ENCODE data around the gene TAS2R60.
"Not testable (repeated sequence)": the region's sequence is repeated elsewhere in the genome, so short reads cannot be mapped to it uniquely, and the experiment has no call there.

The TAS2R60 gene

GRCh38 chr7:143411976-143412708 is 31.1 kb upstream of the TAS2R60 start:
- DNase-seq = no peak

- no peak for DNase-seq
Measured at GRCh38 chr7:143413123-143413522, 30.1 kb upstream of the TAS2R60 start.

DNA sequence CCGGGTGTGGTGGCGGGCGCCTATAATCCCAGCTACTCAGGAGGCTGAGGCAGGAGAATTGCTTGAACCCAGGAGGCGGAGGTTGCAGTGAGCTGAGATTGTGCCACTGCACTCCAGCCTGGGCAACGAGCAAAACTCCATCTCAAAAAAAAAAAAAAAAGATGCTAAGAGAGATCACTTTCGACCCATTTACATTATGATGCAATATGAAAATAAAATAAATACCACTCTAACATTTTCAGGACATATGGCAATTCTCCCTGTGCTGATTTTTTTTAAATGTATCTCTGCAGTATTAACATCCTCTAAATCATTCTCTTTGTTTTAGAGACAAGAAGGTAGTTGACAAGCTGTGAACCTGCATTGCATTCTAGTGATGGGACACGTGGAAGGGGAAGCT is 28.0 kb upstream of the TAS2R60 start:
- DNase-seq = not testable (repeated sequence)

DNA sequence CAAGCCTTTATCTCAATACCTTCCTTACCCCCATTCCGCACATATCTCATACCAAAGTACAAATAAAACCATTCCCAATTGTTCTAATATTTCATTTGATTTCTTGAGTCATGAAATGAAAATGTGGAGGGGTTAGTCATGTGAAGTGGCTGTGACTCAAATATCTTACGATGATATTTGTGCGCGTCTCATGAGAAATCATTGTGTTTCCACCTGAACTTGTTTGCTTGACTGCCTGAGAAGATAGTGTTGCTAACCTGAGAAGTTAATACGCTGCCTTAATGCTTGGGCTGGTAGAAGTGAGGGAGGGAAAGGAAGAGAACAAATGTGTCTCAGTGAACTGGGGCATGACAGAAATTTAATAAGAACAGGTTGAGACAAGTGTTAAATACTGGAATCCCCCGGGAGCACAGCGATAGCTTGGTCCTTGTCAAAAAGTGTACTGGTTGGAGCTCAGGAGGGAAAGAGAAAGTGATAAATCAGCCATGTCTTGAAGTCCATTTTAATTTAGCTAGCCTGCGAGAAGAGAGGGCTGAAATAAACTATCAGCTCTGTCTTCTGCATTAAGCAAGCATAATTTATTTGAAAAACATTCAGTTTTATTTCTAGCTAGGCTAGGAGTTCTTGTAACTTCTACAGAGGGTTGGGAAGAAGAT is 27.4 kb upstream of the TAS2R60 start:
- no peak for DNase-seq

- DNase-seq = no peak
Measured at GRCh38 chr7:143416565-143417149, 26.6 kb upstream of the TAS2R60 start.

DNA sequence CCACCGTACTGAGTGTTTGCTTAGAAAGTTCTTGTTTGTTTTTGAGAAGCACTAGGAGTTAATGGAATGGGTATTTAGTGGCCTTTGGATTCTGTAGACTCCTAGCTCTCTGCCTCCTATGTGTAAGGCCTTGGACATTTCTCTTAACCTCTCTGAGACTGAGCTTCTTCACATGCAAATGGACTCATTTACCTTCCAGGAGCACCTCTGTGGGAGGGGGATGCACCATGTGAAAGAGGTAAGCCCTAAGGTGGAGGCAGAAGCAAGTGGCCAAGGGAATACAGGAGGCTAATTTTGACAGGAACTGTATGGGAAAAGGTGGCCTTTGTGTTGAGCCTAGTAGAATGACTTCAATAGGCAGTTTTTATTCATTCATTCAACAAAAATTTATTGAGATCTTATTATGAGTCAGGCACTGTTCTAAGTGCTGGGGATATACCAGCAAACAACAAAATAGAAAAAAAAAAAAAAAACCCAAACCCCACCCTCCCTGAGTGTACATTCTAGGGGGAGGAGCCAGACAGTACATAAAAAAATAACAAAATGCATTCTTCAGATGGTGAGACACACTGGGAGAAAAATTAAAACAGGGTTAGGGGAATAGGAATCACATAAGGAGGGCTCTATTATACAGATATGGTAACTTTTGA is 25.4 kb upstream of the TAS2R60 start:
- DNase-seq = no peak

- no peak for DNase-seq
Measured at GRCh38 chr7:143418681-143419458, 24.4 kb upstream of the TAS2R60 start.

DNA sequence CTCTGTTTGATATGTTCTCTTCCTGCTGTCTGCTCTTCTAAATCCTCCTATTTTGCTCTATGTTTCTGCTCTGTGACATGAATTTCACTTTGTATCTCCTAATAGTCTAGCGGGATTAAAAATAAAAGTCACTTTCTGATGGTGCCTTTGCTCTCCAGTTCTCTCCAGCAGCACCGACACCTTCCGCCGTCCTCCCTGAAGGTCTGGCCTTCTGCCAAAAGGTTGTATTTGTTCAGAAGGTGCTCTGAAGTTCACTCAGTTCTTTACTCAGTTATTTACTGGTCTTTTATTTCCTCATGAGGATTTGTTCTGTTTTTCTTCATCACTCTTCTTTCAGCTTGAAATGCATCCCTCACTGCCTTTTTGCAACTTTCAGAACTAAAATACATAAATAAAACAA is 23.4 kb upstream of the TAS2R60 start:
- peak; percentile 39 for DNase-seq

DNA sequence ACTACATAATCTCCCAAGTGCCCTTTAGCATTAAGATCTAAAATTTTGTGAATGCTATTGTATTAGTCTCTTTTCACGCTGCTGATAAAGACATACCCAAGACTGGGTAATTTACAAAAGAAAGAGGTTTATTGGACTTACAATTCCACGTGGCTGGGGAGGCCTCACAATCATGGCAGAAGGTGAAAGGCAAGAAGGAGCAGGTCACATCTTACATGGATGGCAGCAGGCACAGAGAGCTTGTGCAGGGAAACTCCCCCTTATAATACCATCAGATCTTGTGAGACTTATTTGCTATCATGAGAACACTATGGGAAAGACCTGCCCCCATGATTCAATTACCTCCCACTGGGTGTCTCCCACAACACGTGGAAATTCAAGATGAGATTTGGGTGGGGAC is 22.6 kb upstream of the TAS2R60 start:
- not testable (repeated sequence) for DNase-seq

DNA sequence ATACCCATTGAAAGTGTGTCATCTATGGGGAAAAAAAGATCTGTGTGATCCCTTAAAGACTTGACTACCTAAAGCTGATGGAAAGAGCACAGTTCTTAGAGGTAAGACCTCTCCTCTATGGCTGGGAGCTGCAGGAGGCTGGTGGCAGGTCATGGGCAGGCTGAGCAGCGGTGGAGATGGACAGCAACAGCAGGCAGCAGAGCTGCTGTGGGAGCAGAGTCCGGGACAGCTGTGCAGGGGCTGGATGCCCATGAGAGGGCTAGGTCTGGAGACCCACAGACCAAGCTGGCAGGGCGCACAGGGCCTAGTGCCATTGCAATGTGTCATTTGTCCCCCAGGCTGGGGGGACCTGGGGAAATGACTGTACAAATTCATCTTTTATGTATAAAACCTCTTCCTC is 21.2 kb upstream of the TAS2R60 start:
- no peak for DNase-seq

GRCh38 chr7:143424476-143424875 is 18.8 kb upstream of the TAS2R60 start:
- DNase-seq = not testable (repeated sequence)

DNA sequence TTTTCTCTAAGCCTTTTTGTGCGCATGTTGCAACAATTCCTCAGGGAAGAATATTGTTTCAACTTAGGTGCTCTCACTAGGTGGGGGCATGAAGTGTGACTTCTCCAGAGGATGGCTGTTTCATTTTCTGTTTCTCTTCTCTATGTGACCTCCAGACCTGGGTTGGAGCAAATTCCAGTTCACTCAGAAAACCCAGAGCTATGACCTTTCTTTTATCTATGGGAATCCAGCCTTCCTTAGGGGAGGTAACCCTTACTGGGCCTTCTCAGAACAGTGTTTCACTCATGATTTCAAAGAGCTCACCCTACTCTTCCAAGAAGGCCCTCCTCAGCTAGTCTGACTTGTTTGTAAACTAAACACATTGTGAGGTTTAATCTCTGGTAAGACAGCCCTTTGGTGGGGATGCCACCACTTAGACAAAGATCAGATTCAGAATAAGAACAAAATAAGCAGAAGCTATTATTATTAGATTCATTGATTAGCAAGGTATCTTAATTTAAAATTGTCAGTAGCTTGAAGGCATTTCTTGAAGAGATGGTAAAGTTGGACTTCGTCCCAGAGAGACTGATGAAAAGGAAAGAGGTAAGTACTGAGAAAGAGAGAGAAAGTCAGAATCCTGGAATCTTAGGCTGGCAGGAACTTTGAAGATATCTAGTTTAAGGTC is 16.6 kb upstream of the TAS2R60 start:
- no peak for DNase-seq

DNA sequence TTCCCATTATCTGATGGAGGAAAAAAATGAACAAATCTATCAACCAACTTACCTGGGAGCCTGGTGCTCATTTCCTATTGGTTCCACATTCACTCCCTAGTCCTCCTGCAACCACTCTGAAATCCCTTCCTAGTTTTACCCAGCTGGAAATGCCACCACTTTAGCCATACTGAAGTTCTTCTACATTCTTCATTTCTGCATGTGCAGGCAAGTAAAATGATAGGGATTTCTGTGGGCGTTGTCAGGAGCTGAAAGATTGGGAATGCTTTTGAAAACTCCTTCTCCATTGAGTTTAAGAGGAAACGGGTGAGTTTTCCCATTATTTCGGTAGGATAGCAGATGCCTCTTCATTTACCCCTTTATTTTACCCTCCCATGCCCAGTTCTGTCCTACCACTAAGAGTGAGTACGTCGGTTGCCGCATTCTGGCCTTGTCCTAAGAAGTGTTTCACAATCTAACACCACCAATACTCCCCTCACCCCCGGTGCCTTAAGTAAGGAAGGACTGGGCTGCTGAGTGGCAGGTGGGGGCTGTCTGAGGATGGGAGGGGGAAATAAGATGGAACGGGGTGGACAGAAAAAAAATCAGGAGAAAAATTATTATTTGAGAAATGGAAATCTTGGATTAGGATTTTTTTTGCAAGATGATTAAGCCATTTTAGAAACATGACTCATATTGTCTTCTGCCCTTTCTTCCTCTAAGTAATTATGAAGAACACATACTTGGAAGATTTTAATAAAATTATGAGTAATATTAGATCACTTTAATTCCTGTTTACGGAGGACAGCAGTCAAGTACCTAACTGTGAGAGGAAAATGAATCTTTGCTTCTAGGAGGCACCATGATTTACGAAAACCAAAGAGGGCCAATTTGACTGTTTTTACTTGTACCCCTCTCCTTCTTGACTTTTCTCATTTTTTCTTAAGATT is 13.2 kb upstream of the TAS2R60 start:
- DNase-seq = no peak

GRCh38 chr7:143431109-143431508 is 12.1 kb upstream of the TAS2R60 start:
- no peak for DNase-seq

DNA sequence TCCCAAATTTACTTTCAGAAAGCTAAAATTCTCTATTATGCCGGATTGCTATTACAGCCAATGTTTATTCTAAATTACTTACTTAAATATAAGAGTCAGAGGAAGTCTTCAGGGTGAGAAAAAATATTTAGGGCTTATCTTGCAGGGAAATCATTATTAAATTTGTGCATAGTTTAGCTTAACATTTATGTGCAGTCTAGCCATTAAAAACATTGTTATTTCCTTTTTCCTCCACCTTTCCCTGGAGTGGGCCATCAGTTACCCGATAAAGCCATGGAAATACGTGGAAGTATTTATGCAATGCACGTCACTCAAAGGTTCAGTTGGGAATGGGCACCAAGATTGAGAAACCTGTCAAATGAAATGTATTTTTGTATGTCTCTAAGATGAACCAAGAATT is 9.5 kb upstream of the TAS2R60 start:
- DNase-seq = no peak

DNA sequence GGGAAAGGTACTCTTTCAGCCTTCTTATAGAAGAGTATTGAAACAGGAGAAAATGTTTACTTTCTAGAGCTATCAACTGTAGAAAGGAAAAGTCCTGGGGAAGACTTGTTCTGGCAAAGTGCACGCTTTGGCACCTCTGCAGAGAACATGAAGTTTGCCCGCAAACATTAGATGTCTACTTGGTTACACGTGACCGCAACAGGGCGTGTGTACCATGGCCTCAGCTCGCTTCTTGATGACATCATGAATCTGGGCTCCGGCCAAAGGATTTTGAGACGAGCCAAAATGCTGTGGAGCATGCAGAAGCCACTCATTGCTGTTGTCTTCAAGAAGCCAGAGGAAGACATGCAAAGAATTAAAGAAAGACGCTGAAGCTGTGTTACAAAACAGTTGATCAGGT is 8.6 kb upstream of the TAS2R60 start:
- no peak for DNase-seq

GRCh38 chr7:143435266-143435665 is 8.0 kb upstream of the TAS2R60 start:
- no peak for DNase-seq

DNA sequence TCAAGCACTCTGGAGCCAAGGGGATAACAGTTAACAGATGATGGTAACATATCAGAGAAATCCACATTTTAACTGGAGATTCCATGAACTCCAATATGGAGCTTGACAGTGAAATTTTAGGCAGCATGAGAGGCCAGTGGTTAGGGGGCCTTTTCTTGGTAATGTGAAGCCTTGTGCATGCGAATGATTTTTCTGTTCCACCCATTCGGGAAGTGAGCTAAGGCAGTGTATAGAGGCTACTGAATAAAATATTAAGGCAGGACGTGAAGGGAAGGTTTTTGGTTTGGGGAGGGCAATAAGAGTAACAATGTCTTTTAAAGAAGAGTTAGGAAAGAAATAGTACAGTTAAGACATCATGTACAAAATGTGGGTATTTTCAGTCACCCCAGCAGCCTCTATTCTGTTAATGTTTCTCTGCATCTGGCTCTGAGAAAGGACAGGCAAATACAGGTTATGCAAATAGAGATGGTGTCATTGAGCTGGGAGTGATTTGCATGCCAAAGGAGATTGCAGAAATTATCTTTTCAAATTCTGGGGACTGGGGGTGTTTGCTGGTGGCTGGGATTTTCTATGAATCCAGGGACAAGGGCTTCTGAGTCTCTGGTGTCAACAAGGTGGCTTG is 6.8 kb upstream of the TAS2R60 start:
- DNase-seq = no peak

- DNase-seq = no peak
Measured at GRCh38 chr7:143437578-143437977, 5.7 kb upstream of the TAS2R60 start.

- no peak for DNase-seq
Measured at GRCh38 chr7:143439866-143440265, 3.4 kb upstream of the TAS2R60 start.
